GM18951 (cell line): Measurements from ENCODE around the gene ZNF831.

Experiments used
- POLR2A ChIP-seq: IDR thresholded peaks from 4 replicates; pipeline ENCODE4 v1.6.1; 2011; ENCODE audit warnings: mild to moderate bottlenecking; ENCODE audit not compliant: insufficient read length, insufficient read depth; ENCODE audit errors: extremely low read depth
- in situ Hi-C: fragments of 300-500 bp; cut with MboI; formaldehyde crosslinking; loops from one replicate; pipeline ENCODE4 v1.12.0; 2022; ENCODE audit warnings: low sequenced_read_pairs, mixed read lengths, inconsistent platforms; ENCODE audit not compliant: unreplicated experiment

Gene ZNF831

GRCh38 chr20:59297686-59298085, 134.1 kb downstream of the ZNF831 start:
- TF ChIP-seq POLR2A: no peak
- in situ Hi-C loops: no loop called here

DNA sequence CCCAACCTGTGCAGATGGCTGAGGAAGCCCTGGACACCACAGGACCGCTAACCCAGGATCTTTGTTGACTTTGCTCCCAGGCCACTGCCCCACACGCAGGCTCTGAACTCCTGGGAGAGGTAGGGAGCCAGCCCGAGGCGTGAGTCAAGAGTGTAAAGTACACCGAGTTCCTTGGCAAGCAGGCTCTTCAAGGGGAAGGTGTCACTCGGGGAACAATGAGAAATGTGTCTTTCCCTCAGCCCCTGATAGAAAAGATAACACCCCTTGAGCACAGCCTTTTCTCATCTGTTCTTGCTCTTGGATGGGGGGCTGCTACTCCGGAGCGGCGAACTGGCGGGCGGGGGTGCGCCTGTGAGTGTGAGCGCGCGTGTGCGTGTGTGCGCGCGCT, 136.3 kb downstream of the ZNF831 start:
- no peak for TF ChIP-seq POLR2A
- in situ Hi-C loops: no loop called here

DNA sequence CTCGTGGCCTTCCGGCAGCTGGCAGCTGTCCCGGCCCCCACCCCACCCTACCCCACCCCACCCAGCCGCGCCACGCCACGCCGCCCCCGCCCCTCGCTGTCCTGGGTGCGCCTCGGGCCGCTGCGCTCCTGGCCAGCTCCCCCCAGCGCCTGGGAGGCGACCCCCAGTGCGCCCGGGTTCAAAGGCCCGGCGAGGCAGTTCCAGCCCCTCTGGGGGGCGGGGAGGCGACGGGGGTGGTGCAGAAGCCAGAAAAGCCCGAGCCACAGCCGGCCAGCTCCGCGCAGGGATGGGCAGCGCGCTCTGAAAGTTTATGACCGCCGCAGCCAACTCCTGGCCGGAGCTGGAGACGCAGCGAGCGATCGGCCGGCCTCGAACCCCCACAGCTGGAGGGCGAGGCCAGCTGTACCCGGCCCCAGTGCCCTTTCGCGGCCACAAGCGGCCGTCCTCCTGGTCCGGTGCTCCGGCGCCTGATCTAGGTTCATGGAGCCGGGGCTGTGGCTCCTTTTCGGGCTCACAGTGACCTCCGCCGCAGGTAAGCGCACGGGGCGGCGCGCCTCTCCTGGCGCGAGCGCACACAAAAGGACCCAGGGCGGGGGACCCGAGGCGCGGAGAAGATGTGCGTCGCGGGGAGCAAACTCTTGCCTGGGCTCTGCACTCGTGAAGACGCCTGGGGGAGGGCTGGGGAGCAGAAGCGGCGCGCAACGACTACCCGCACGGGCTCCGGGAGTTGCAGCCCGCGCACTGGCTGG, 136.9 kb downstream of the ZNF831 start, which contains the start of gene EDN3:
Gene EDN3 (plus strand): TSS at position 279 of the 749 bp plus-strand sequence. CDS start 202 bp downstream, at position 481.
- in situ Hi-C loops: no loop called here
- no peak for TF ChIP-seq POLR2A

- in situ Hi-C loops: no loop called here
- TF ChIP-seq POLR2A: no peak
These were observed 137.9 kb downstream of the ZNF831 start for GRCh38 chr20:59301343-59302007.

DNA sequence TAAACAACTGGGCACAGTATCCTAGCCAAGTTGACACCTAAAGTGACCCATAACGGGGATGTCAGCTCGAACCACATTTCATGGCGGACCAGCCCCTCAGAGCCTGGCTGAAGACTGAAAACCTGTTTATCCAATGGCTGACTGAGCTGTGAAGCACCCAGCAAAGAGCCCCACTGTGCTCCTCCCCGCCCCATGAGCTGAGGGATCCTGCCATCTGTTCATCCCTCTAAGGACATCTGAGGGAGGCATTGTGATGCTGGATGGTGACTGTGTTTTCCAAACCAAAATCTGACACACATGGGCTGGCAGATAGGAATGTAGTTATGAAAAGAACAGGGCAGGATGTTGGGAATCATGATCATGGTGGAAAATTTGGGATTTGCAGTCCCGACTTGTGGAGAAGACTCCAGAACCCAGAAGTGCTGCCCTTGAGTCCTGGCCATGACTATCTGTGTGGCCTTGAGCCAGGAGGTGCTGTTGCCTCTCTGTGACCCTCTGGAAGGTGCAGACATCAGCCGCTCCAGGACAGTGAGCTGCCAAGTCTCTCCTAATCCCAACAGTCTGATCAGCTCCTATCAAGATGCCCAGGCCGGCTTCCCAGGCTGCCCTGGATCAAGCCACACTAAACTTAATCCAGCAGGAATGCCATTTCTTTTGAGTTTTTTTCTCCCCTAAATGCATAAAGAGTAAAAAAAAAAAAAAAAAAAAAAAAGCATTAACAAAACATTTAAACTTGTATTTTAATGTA, 142.5 kb downstream of the ZNF831 start:
- TF ChIP-seq POLR2A: no peak
- in situ Hi-C loops: no loop called here

GRCh38 chr20:59307270-59307669, 143.6 kb downstream of the ZNF831 start:
- in situ Hi-C loops: no loop called here
- TF ChIP-seq POLR2A: no peak
